NCI-H1105 (cell line): ENCODE results near the gene MSL1.

Source experiments
- DNase-seq: peaks from one replicate; lab custom pipeline; 2025; lab: John Stamatoyannopoulos, UW

MSL1 gene

GRCh38 chr17:40121181-40122135 lies at the start of gene MSL1:
Gene MSL1 (plus strand): TSS chr17:40121971. CDS start chr17:40122613, 642 bp downstream.
- peak; percentile 47 for DNase-seq

- peak; percentile 92 for DNase-seq
Observed at GRCh38 chr17:40072040-40072734, 49.6 kb upstream of the MSL1 start.

- no peak for DNase-seq
Observed at GRCh38 chr17:40072735-40073346, 48.9 kb upstream of the MSL1 start.

GRCh38 chr17:40073454-40074174 lies 48.2 kb upstream of the MSL1 start:
- DNase-seq: no peak

- no peak for DNase-seq
Observed at GRCh38 chr17:40074175-40074512, 47.6 kb upstream of the MSL1 start.

- DNase-seq: no peak
Observed at GRCh38 chr17:40074871-40075200, 46.9 kb upstream of the MSL1 start.

- peak; percentile 85 for DNase-seq
Observed at GRCh38 chr17:40075201-40075941, 46.4 kb upstream of the MSL1 start.

- no peak for DNase-seq
Observed at GRCh38 chr17:40075942-40076498, 45.8 kb upstream of the MSL1 start.

- DNase-seq: no peak
Observed at GRCh38 chr17:40076591-40076990, 45.2 kb upstream of the MSL1 start.

GRCh38 chr17:40079545-40079944 lies 42.2 kb upstream of the MSL1 start:
- no peak for DNase-seq

- DNase-seq: no peak
Observed at GRCh38 chr17:40084477-40084876, 37.3 kb upstream of the MSL1 start.

GRCh38 chr17:40086150-40087044 lies 35.4 kb upstream of the MSL1 start:
- DNase-seq: peak; percentile 35

GRCh38 chr17:40087049-40087794 lies 34.5 kb upstream of the MSL1 start:
- no peak for DNase-seq

GRCh38 chr17:40087903-40088718 lies 33.7 kb upstream of the MSL1 start:
- no peak for DNase-seq

- DNase-seq: no peak
Observed at GRCh38 chr17:40089077-40089895, 32.5 kb upstream of the MSL1 start.

GRCh38 chr17:40090237-40091119 lies 31.3 kb upstream of the MSL1 start:
- no peak for DNase-seq
